HL-60 (cell line): ENCODE measurements around the gene TMEM161A.
"Not testable (repeated sequence)": the region's sequence is repeated elsewhere in the genome, so short reads cannot be mapped to it uniquely, and the experiment has no call there.

ENCODE experiments used
- DNase-seq, 2 experiments: peaks; one replicate each; pipeline ENCODE4 v3.0.0-alpha.2; 2010 to 2020; ENCODE audit warnings: low read depth in 1 of 2, low spot score in 1 of 2
- H3K27ac ChIP-seq: fragments of 250-450 bp; sonication (Bioruptor Pico); replicated peaks from 2 replicates; pipeline ENCODE4 v1.5.1; 2020; ENCODE audit warnings: mild to moderate bottlenecking, moderate library complexity
- H3K27me3 ChIP-seq: fragments of 250-450 bp; sonication (Bioruptor Pico); 2 replicates; pipeline ENCODE4 v1.5.1; 2021; ENCODE audit warnings: mild to moderate bottlenecking, moderate library complexity; ENCODE audit not compliant: insufficient read depth, poor library complexity, severe bottlenecking
- H3K4me3 ChIP-seq: replicated peaks from 2 replicates; pipeline ENCODE4 v1.5.1; 2011; ENCODE audit warnings: mild to moderate bottlenecking, control low read depth, low read length; ENCODE audit not compliant: insufficient read depth
- GABPA ChIP-seq: IDR thresholded peaks from 2 replicates; pipeline ENCODE4 v1.6.1; 2012; ENCODE audit warnings: low read depth
- POLR2AphosphoS5 ChIP-seq: IDR thresholded peaks from 2 replicates; pipeline ENCODE4 v1.6.1; 2012; ENCODE audit warnings: low read depth
- SPI1 ChIP-seq: IDR thresholded peaks from 2 replicates; pipeline ENCODE4 v1.6.1; 2012; ENCODE audit warnings: low read depth, mild to moderate bottlenecking, borderline replicate concordance
- TF ChIP-seq, protein P1 (sequence below): IDR thresholded peaks from one replicate; pipeline ENCODE4 v1.5.1; 2011; ENCODE audit warnings: low read length, control low read depth, inconsistent platforms; ENCODE audit not compliant: insufficient read depth
- TF ChIP-seq, protein P2 (sequence below): IDR thresholded peaks from 2 replicates; pipeline ENCODE4 v1.6.1; 2012; ENCODE audit warnings: low read depth; ENCODE audit not compliant: insufficient replicate concordance

TMEM161A gene

DNA sequence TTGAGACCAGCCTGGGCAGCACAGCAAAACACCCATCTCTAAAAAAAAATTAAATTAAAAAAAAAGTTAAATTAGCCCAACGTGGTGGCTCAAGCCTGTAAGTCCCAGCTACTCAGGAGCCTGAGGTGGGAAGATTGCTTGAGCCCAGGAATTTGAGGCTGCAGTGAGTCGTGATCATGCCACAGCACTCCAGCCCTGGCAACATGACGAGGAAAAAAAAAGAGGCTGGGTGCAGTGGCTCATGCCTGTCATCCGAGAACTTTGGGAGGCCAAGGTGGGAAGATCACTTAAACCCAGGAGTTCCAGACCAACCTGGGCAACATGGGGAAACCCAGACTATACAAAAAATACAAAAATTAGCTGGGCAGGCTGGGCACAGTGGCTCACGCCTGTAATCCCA lies 2.2 kb upstream of the TMEM161A start:
- no peaks in the 10 kb centered on the region for H3K27me3 ChIP-seq
- DNase-seq: no peak
- H3K27ac ChIP-seq: no peak overlapping the region
- H3K4me3 ChIP-seq: no peak overlapping the region
- TF ChIP-seq POLR2AphosphoS5 (no peak), GABPA (no peak), SPI1 (no peak)
- TF ChIP-seq, protein P1, sequence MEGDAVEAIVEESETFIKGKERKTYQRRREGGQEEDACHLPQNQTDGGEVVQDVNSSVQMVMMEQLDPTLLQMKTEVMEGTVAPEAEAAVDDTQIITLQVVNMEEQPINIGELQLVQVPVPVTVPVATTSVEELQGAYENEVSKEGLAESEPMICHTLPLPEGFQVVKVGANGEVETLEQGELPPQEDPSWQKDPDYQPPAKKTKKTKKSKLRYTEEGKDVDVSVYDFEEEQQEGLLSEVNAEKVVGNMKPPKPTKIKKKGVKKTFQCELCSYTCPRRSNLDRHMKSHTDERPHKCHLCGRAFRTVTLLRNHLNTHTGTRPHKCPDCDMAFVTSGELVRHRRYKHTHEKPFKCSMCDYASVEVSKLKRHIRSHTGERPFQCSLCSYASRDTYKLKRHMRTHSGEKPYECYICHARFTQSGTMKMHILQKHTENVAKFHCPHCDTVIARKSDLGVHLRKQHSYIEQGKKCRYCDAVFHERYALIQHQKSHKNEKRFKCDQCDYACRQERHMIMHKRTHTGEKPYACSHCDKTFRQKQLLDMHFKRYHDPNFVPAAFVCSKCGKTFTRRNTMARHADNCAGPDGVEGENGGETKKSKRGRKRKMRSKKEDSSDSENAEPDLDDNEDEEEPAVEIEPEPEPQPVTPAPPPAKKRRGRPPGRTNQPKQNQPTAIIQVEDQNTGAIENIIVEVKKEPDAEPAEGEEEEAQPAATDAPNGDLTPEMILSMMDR: no peak
- TF ChIP-seq, protein P2, sequence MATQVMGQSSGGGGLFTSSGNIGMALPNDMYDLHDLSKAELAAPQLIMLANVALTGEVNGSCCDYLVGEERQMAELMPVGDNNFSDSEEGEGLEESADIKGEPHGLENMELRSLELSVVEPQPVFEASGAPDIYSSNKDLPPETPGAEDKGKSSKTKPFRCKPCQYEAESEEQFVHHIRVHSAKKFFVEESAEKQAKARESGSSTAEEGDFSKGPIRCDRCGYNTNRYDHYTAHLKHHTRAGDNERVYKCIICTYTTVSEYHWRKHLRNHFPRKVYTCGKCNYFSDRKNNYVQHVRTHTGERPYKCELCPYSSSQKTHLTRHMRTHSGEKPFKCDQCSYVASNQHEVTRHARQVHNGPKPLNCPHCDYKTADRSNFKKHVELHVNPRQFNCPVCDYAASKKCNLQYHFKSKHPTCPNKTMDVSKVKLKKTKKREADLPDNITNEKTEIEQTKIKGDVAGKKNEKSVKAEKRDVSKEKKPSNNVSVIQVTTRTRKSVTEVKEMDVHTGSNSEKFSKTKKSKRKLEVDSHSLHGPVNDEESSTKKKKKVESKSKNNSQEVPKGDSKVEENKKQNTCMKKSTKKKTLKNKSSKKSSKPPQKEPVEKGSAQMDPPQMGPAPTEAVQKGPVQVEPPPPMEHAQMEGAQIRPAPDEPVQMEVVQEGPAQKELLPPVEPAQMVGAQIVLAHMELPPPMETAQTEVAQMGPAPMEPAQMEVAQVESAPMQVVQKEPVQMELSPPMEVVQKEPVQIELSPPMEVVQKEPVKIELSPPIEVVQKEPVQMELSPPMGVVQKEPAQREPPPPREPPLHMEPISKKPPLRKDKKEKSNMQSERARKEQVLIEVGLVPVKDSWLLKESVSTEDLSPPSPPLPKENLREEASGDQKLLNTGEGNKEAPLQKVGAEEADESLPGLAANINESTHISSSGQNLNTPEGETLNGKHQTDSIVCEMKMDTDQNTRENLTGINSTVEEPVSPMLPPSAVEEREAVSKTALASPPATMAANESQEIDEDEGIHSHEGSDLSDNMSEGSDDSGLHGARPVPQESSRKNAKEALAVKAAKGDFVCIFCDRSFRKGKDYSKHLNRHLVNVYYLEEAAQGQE: no peak

DNA sequence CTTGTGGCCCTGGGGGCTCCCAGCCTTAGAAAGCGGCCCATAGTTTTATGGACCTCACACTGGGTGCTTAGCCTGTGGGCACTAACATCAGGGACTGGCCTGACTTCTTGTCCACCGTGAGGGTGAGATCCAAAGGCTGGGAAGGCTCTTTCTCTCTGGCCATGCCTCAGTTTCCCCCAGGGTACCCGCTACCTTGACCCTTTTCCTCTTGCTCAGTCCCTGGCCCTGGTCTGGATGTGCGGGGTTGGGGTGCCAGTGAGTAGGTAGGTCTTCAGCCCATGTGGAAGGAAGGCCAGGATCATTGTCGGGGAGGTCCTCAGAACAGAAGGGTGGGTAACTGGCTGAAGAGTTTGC lies 1.6 kb upstream of the TMEM161A start:
- no peak for DNase-seq
- Histone ChIP-seq H3K27me3 (no peaks in the 10 kb centered on the region), H3K27ac (no peak overlapping the region), H3K4me3 (no peak overlapping the region)
- no peak for TF ChIP-seq POLR2AphosphoS5
- no peak for TF ChIP-seq SPI1
- TF ChIP-seq, protein P1: no peak
- TF ChIP-seq, protein P2: no peak
- TF ChIP-seq GABPA: no peak

DNA sequence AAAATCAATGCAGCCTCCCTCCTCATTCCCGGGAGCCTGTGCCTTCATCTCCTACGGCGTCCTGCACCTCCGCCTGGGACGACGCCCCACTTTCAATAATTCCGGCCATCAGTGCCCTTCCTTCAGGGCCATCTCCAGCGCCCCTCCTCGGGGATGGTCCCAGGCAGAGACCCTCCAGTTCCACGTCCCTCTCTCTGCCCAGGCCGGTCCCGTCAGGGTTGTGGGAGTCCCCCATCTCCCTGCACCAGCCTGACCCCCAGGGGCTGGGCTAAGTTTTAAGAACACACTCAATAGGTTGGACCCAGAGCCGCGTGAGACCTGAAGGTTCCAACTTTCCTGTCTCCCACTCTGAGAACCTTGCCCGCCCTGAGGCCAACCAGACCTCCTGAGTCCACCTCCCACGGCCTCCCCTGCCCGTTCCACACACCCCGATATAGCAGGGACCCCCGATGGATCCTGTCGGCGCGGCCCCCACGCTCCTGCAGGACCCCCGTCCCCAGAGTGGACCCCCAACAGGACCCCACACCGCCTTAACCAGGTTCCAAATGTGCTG lies 646 bp downstream of the TMEM161A start:
- no peak for DNase-seq
- Histone ChIP-seq H3K27me3 (no peaks in the 10 kb centered on the region), H3K27ac (peak overlapping the region; percentile 75), H3K4me3 (peak overlapping the region; percentile 58)
- TF ChIP-seq GABPA: no peak
- TF ChIP-seq, protein P2: no peak
- TF ChIP-seq SPI1: no peak
- TF ChIP-seq, protein P1: no peak
- TF ChIP-seq POLR2AphosphoS5: no peak

DNA sequence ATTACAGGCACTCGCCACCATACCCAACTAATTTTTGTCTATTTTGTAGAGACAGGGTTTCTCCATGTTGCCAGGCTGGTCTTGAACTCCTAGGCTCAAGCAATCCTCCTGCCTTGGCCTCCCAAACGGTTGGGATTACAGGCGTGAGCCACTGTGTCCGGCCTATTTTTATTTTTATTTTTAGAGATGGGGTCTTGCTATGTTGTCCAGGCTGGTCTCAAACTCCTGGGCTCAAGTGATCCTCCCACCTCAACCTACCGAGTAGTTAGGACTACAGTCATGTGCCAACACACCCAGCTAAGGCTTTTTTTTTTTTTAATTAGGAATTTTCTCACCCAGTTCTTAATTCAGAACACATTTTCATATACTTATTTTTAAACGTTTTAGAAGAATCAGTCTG lies 2.6 kb downstream of the TMEM161A start:
- not testable (repeated sequence) for DNase-seq, H3K4me3 ChIP-seq, H3K27ac ChIP-seq, H3K27me3 ChIP-seq
